HL-60 (cell line): ENCODE results near the gene PARVB.
A peak's percentile ranks its signal among the peaks of the same experiment; 100 is the strongest.

ENCODE experiments used
- DNase-seq, 2 experiments: peaks; one replicate each; pipeline ENCODE4 v3.0.0-alpha.2; 2010 to 2020; ENCODE audit warnings: low read depth in 1 of 2, low spot score in 1 of 2
- H3K27ac ChIP-seq: fragments of 250-450 bp; sonication (Bioruptor Pico); replicated peaks from 2 replicates; pipeline ENCODE4 v1.5.1; 2020; ENCODE audit warnings: mild to moderate bottlenecking, moderate library complexity
- H3K27me3 ChIP-seq: fragments of 250-450 bp; sonication (Bioruptor Pico); 2 replicates; pipeline ENCODE4 v1.5.1; 2021; ENCODE audit warnings: mild to moderate bottlenecking, moderate library complexity; ENCODE audit not compliant: insufficient read depth, poor library complexity, severe bottlenecking
- H3K4me3 ChIP-seq: replicated peaks from 2 replicates; pipeline ENCODE4 v1.5.1; 2011; ENCODE audit warnings: mild to moderate bottlenecking, control low read depth, low read length; ENCODE audit not compliant: insufficient read depth
- GABPA ChIP-seq: IDR thresholded peaks from 2 replicates; pipeline ENCODE4 v1.6.1; 2012; ENCODE audit warnings: low read depth
- POLR2AphosphoS5 ChIP-seq: IDR thresholded peaks from 2 replicates; pipeline ENCODE4 v1.6.1; 2012; ENCODE audit warnings: low read depth
- REST ChIP-seq: IDR thresholded peaks from 2 replicates; pipeline ENCODE4 v1.6.1; 2012; ENCODE audit warnings: low read depth; ENCODE audit not compliant: insufficient replicate concordance
- SPI1 ChIP-seq: IDR thresholded peaks from 2 replicates; pipeline ENCODE4 v1.6.1; 2012; ENCODE audit warnings: low read depth, mild to moderate bottlenecking, borderline replicate concordance
- TF ChIP-seq, protein P1 (sequence below): IDR thresholded peaks from one replicate; pipeline ENCODE4 v1.5.1; 2011; ENCODE audit warnings: low read length, control low read depth, inconsistent platforms; ENCODE audit not compliant: insufficient read depth

PARVB gene

GRCh38 chr22:44096736-44097135 is 72.6 kb downstream of the PARVB start:
- no peak for TF ChIP-seq POLR2AphosphoS5
- TF ChIP-seq REST = no peak
- TF ChIP-seq SPI1 = no peak
- no peak for TF ChIP-seq GABPA
- TF ChIP-seq, protein P1, sequence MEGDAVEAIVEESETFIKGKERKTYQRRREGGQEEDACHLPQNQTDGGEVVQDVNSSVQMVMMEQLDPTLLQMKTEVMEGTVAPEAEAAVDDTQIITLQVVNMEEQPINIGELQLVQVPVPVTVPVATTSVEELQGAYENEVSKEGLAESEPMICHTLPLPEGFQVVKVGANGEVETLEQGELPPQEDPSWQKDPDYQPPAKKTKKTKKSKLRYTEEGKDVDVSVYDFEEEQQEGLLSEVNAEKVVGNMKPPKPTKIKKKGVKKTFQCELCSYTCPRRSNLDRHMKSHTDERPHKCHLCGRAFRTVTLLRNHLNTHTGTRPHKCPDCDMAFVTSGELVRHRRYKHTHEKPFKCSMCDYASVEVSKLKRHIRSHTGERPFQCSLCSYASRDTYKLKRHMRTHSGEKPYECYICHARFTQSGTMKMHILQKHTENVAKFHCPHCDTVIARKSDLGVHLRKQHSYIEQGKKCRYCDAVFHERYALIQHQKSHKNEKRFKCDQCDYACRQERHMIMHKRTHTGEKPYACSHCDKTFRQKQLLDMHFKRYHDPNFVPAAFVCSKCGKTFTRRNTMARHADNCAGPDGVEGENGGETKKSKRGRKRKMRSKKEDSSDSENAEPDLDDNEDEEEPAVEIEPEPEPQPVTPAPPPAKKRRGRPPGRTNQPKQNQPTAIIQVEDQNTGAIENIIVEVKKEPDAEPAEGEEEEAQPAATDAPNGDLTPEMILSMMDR = no peak
- Histone ChIP-seq H3K27ac (no peak overlapping the region), H3K4me3 (no peak overlapping the region), H3K27me3 (no peaks in the 10 kb centered on the region)
- no peak for DNase-seq

GRCh38 chr22:44097263-44098020 is 73.3 kb downstream of the PARVB start:
- no peak overlapping the region for H3K4me3 ChIP-seq
- no peaks in the 10 kb centered on the region for H3K27me3 ChIP-seq
- no peak for DNase-seq
- no peak overlapping the region for H3K27ac ChIP-seq
- TF ChIP-seq, protein P1 = no peak
- TF ChIP-seq GABPA (no peak), SPI1 (no peak), REST (no peak), POLR2AphosphoS5 (no peak)

- Histone ChIP-seq H3K27ac (peak overlapping the region; percentile 59), H3K4me3 (no peak overlapping the region), H3K27me3 (no peaks in the 10 kb centered on the region)
- TF ChIP-seq SPI1 = no peak
- no peak for TF ChIP-seq GABPA
- TF ChIP-seq, protein P1 = no peak
- TF ChIP-seq REST = no peak
- no peak for TF ChIP-seq POLR2AphosphoS5
- no peak for DNase-seq
Measured at GRCh38 chr22:44098021-44098739, 74.1 kb downstream of the PARVB start.
